Thymus (tissue), 11 donors: Measurements from ENCODE around the gene DISP3. TPM values are rescaled to one million over a fixed set of nuclear protein-coding genes. Genes with fewer than 3 reads are reported as not detected.

Source experiments
- DNase-seq, 9 donors: peaks; one replicate each; pipeline ENCODE4 v3.0.0-alpha.2; 2013; ENCODE audit warnings: low spot score in 9 of 9, low read depth in 6 of 9, missing footprints in 1 of 9
- H3K27ac ChIP-seq, 2 donors: one replicate each; pipeline ENCODE4 v1.5.1; 2013; ENCODE audit warnings: control low read depth in 1 of 2, low read depth in 1 of 2, low read length in 1 of 2, mild to moderate bottlenecking in 1 of 2, moderate library complexity in 1 of 2
- H3K27me3 ChIP-seq, 2 donors: one replicate each; pipeline ENCODE4 v1.5.1; 2013; ENCODE audit warnings: low read length in 1 of 2; ENCODE audit not compliant: control insufficient read depth in 2 of 2, insufficient read depth in 1 of 2
- H3K36me3 ChIP-seq, 2 donors: one replicate each; pipeline ENCODE4 v1.5.1; 2013; ENCODE audit warnings: low read length in 1 of 2, mild to moderate bottlenecking in 1 of 2, moderate library complexity in 1 of 2; ENCODE audit not compliant: control insufficient read depth in 2 of 2, insufficient read depth in 2 of 2
- H3K4me1 ChIP-seq, 2 donors: one replicate each; pipeline ENCODE4 v1.5.1; 2013; ENCODE audit warnings: low read length in 2 of 2; ENCODE audit not compliant: control insufficient read depth in 2 of 2, insufficient read depth in 2 of 2
- H3K4me3 ChIP-seq, 2 donors: one replicate each; pipeline ENCODE4 v1.5.1; 2013; ENCODE audit warnings: low read length in 2 of 2, control low read depth in 1 of 2, mild to moderate bottlenecking in 1 of 2
- H3K9me3 ChIP-seq, 2 donors: one replicate each; pipeline ENCODE4 v1.5.1; 2013; ENCODE audit warnings: low read length in 1 of 2, mild to moderate bottlenecking in 1 of 2; ENCODE audit not compliant: control insufficient read depth in 2 of 2, insufficient read depth in 1 of 2
- WGBS: extraction: QIAGEN DNeasy Blood & Tissue Kit; methylation state at CpG from one replicate; pipeline ENCODE4 v1.1.7; 2013; 5-methylcytosine and 5-hydroxymethylcytosine counted together
- polyA plus RNA-seq: library from polyadenylated mRNA; stranded (reverse); fragments of 200-250 nt; gene quantifications from one replicate; pipeline ENCODE4 v1.2.3, GENCODE V29; 2013
- total RNA-seq: library from RNA; stranded (reverse); fragments of 120-200 nt; gene quantifications from one replicate; pipeline ENCODE4 v1.2.4, GENCODE V29; 2013
- donor health status: healthy.

DISP3 gene
- total and polyA plus RNA-seq, 2 donors: 0.28 to 0.82 TPM

GRCh38 chr1:11466416-11466815 is 12.5 kb upstream of the DISP3 start:
- no peak overlapping the region for H3K27ac ChIP-seq
- H3K36me3 ChIP-seq: no peaks in the 10 kb centered on the region
- 74% methylated on average over 2 of the region's 2 CpGs for WGBS
- H3K27me3 ChIP-seq: peaks cover 0 to 14% of the 10 kb centered on the region in 2 donors
- H3K9me3 ChIP-seq: no peaks in the 10 kb centered on the region
- no peak overlapping the region for H3K4me3 ChIP-seq
- no peak for DNase-seq
- no peaks in the 10 kb centered on the region for H3K4me1 ChIP-seq

DNA sequence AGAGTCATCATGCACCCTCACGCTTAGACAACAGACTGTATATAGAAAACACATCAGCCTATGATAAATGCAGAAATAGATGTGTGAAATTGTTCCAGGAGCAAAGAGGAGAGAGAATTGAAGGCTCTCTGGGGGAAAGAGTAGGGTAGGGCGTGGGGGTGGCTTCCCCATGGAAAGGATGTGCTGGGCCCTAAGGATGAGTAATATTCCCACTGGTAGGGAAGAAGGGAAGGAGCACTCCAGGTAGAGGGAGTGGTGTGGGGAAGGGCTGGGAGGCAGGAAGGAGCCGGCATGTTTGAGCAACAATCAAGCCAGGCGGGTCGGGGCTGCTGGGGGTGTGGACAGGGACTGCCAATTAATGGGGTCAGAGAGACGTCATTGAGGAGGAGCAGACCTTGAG is 10.1 kb upstream of the DISP3 start:
- Histone ChIP-seq H3K9me3 (no peaks in the 10 kb centered on the region), H3K4me3 (no peak overlapping the region), H3K27me3 (peaks cover 0 to 8% of the 10 kb centered on the region in 2 donors), H3K36me3 (no peaks in the 10 kb centered on the region), H3K27ac (no peak overlapping the region), H3K4me1 (no peaks in the 10 kb centered on the region)
- no peak for DNase-seq
- WGBS: 72% methylated on average over 6 of the region's 6 CpGs

DNA sequence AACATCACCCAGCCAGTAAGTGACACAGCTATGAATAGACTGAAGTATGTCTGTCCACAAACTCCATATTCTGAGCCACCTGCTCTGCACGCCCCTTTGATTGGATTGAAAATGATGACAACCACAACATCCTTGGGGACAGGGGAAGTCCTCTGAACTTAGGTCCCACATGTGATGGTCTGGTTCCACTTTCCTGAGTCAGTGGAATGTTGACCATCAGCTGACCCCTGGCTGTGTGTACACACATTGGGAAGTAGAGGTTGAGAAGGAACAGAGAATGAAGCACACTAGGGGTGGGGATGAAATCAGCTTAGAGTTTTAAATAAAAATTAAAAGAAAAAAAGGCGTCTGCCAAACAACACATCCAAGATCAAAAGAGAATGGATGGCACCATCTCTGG is 8.0 kb upstream of the DISP3 start:
- peaks cover 0 to 13% of the 10 kb centered on the region in 2 donors for H3K27me3 ChIP-seq
- DNase-seq: no peak
- H3K4me3 ChIP-seq: no peak overlapping the region
- no peak overlapping the region for H3K27ac ChIP-seq
- H3K36me3 ChIP-seq: no peaks in the 10 kb centered on the region
- WGBS: 69% methylated on average over 2 of the region's 2 CpGs
- H3K9me3 ChIP-seq: no peaks in the 10 kb centered on the region
- H3K4me1 ChIP-seq: no peaks in the 10 kb centered on the region

GRCh38 chr1:11471473-11471872 is 7.5 kb upstream of the DISP3 start:
- no peak for DNase-seq
- H3K9me3 ChIP-seq: no peaks in the 10 kb centered on the region
- H3K27ac ChIP-seq: no peak overlapping the region
- peaks cover 0 to 14% of the 10 kb centered on the region in 2 donors for H3K27me3 ChIP-seq
- no peak overlapping the region for H3K4me3 ChIP-seq
- H3K4me1 ChIP-seq: no peaks in the 10 kb centered on the region
- WGBS: 67% methylated on average over 1 of the region's 1 CpG
- H3K36me3 ChIP-seq: no peaks in the 10 kb centered on the region

DNA sequence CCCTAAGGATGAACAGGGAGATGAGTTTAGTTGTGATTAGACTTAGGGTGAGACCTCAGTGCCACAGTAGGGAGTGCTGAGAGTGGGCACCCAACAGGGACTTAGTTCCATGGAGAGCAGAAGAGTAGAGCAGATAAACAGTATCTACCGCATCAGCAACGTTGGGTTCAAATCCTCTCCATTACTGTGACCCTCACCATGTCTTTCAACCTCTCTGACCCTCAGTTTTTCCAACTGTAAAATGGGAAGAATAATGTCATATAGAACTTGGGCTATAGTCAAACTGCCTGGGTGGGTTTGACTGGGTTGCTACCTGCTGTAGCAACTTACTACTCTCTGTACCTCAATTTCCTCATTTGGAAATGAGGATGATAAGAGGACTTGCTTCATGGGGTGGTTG is 6.7 kb upstream of the DISP3 start:
- Histone ChIP-seq H3K4me1 (no peaks in the 10 kb centered on the region), H3K9me3 (no peaks in the 10 kb centered on the region), H3K27ac (no peak overlapping the region), H3K36me3 (no peaks in the 10 kb centered on the region), H3K4me3 (no peak overlapping the region), H3K27me3 (peaks cover 0 to 22% of the 10 kb centered on the region in 2 donors)
- 89% methylated on average over 2 of the region's 2 CpGs for WGBS
- DNase-seq: no peak

- no peak for DNase-seq
- no peaks in the 10 kb centered on the region for H3K36me3 ChIP-seq
- H3K27me3 ChIP-seq: peaks cover 0 to 26% of the 10 kb centered on the region in 2 donors
- no peak overlapping the region for H3K4me3 ChIP-seq
- H3K4me1 ChIP-seq: no peaks in the 10 kb centered on the region
- 90% methylated on average over 3 of the region's 3 CpGs for WGBS
- H3K27ac ChIP-seq: no peak overlapping the region
- no peaks in the 10 kb centered on the region for H3K9me3 ChIP-seq
These were observed 6.2 kb upstream of the DISP3 start for GRCh38 chr1:11472741-11473140.

DNA sequence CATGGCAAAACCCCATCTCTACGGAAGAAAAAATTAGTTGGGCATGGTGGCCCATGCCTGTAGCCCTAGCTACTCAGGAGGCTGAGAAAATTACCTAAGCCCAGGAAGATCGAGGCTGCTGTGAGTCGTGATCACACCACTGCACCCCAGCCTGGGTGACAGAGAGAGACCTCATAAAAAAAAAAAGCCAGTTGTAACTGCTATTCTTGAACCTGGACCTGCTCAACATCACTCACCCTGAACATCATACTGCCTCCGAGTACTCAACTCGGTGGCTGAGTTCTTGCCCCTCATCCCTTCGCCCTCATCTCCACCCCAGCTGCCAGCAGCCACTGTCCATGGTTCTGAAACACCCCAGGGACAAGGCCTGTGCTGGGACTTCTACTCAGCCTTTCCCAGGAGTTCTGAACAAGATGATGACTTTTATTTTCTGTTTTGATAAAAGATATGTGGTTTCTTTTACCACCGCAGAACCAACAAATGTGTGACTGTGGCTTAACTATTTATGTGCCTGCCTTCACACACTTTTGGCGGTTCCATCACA is 5.4 kb upstream of the DISP3 start:
- no peak overlapping the region for H3K27ac ChIP-seq
- WGBS: 45% methylated on average over 8 of the region's 8 CpGs

GRCh38 chr1:11474826-11475225 is 4.1 kb upstream of the DISP3 start:
- Histone ChIP-seq H3K4me3 (no peak overlapping the region), H3K4me1 (peaks cover 5 to 6% of the 10 kb centered on the region in 2 donors), H3K36me3 (no peaks in the 10 kb centered on the region), H3K27me3 (peaks cover 17 to 42% of the 10 kb centered on the region in 2 donors), H3K9me3 (no peaks in the 10 kb centered on the region), H3K27ac (no peak overlapping the region)
- 83% methylated on average over 5 of the region's 5 CpGs for WGBS
- DNase-seq: no peak

More for the DNA sequence above, 5.4 kb upstream of the DISP3 start:
- H3K4me1 ChIP-seq: no peaks in the 10 kb centered on the region
- H3K27me3 ChIP-seq: peaks cover 6 to 35% of the 10 kb centered on the region in 2 donors
- H3K4me3 ChIP-seq: no peak overlapping the region
- no peaks in the 10 kb centered on the region for H3K36me3 ChIP-seq
- peak in 7 of 9 donors; percentile 18 to 65 (median 48) for DNase-seq
- H3K9me3 ChIP-seq: no peaks in the 10 kb centered on the region

- peaks cover 26 to 51% of the 10 kb centered on the region in 2 donors for H3K27me3 ChIP-seq
- H3K4me1 ChIP-seq: peaks cover 6 to 7% of the 10 kb centered on the region in 2 donors
- no peaks in the 10 kb centered on the region for H3K9me3 ChIP-seq
- H3K27ac ChIP-seq: no peak overlapping the region
- H3K4me3 ChIP-seq: no peak overlapping the region
- no peaks in the 10 kb centered on the region for H3K36me3 ChIP-seq
- 85% methylated on average over 4 of the region's 4 CpGs for WGBS
- DNase-seq: no peak
These were observed 3.2 kb upstream of the DISP3 start for GRCh38 chr1:11475748-11476147.
